Measurements from ENCODE around the gene SGTA. TPM values are rescaled to one million over a fixed set of nuclear protein-coding genes. Genes with fewer than 3 reads are reported as not detected.

The SGTA gene
- total and polyA plus RNA-seq, 2 of the 13 experiments (the other 11 are each of a cell fraction or from before 2014, with no cell fraction given), result 43.9 to 47.4 TPM

GRCh38 chr19:2785244-2785997, 2.3 kb upstream of the SGTA start, which contains the start of gene THOP1 (continued):
- TF ChIP-seq ZBTB21 (CRISPR knock-in tag; IDR thresholded peaks at IDR 0.05) (no peak), ZHX1 (CRISPR knock-in tag; IDR thresholded peaks at IDR 0.05; ENCODE audit: low read depth) (peak; percentile 60; the same call in 1 of the 2 replicates), GABPB1 (CRISPR knock-in tag; IDR thresholded peaks at IDR 0.05) (peak; percentile 72), BRCA1 (CRISPR knock-in tag; IDR thresholded peaks at IDR 0.05) (0 out of 2 replicates have a peak, but pooled peaks have one; percentile 15), KAT8 (CRISPR knock-in tag; IDR thresholded peaks at IDR 0.05) (peak; percentile 27; the same call in 1 of the 2 replicates), GTF3A (CRISPR knock-in tag; conservative IDR thresholded peaks at IDR 0.05) (no peak), ERF (CRISPR knock-in tag; IDR thresholded peaks at IDR 0.05) (peak; percentile 54; the same call in 1 of the 2 replicates), ZNF564 (CRISPR knock-in tag; IDR thresholded peaks at IDR 0.05) (peak; percentile 61; the same call in 1 of the 2 replicates), PHF20 (CRISPR knock-in tag; IDR thresholded peaks at IDR 0.05) (peak; percentile 68), RNF2 (conservative IDR thresholded peaks at IDR 0.05; ENCODE audit: low read depth) (0 out of 2 replicates have a peak, but pooled peaks have one; percentile 47), NPAS2 (CRISPR knock-in tag; IDR thresholded peaks at IDR 0.05; ENCODE audit: borderline replicate concordance) (peak; percentile 19; the same call in 1 of the 2 replicates), MAZ (IDR thresholded peaks at IDR 0.05; ENCODE audit: borderline replicate concordance, low read depth, low read length) (no peak), MAZ (CRISPR knock-in tag; IDR thresholded peaks at IDR 0.05; ENCODE audit: low read depth) (peak; percentile 64), HDAC1 (CRISPR knock-in tag; IDR thresholded peaks at IDR 0.05) (peak; percentile 37; the same call in 1 of the 2 replicates), GATAD1 (CRISPR knock-in tag; IDR thresholded peaks at IDR 0.05) (peak; percentile 82), NFYC (CRISPR knock-in tag; IDR thresholded peaks at IDR 0.05) (peak; percentile 73), TAF1 (CRISPR knock-in tag; IDR thresholded peaks at IDR 0.05) (peak; percentile 60; the same call in 1 of the 2 replicates), PRPF4 (IDR thresholded peaks at IDR 0.05; ENCODE audit: low read depth, low read length, poor library complexity, severe bottlenecking) (no peak), ZNF841 (CRISPR knock-in tag; IDR thresholded peaks at IDR 0.05; ENCODE audit: borderline replicate concordance) (no peak), HOXA5 (CRISPR knock-in tag; IDR thresholded peaks at IDR 0.05) (peak; percentile 45; the same call in 1 of the 2 replicates), AGO1 (IDR thresholded peaks at IDR 0.05; ENCODE audit: low read depth, low read length, poor library complexity, severe bottlenecking) (no peak), ZMYM2 (CRISPR knock-in tag; IDR thresholded peaks at IDR 0.05) (0 out of 2 replicates have a peak, but pooled peaks have one; percentile 9), NFE2L2 (IDR thresholded peaks at IDR 0.05; ENCODE audit: low read length) (no peak), GFI1 (CRISPR knock-in tag; IDR thresholded peaks at IDR 0.05; ENCODE audit: borderline replicate concordance) (peak; percentile 39; the same call in 1 of the 2 replicates), FOSL2 (CRISPR knock-in tag; IDR thresholded peaks at IDR 0.05) (no peak), MEIS2 (CRISPR knock-in tag; IDR thresholded peaks at IDR 0.05) (peak; percentile 27; the same call in 1 of the 2 replicates)
- TF ChIP-seq, protein P1, sequence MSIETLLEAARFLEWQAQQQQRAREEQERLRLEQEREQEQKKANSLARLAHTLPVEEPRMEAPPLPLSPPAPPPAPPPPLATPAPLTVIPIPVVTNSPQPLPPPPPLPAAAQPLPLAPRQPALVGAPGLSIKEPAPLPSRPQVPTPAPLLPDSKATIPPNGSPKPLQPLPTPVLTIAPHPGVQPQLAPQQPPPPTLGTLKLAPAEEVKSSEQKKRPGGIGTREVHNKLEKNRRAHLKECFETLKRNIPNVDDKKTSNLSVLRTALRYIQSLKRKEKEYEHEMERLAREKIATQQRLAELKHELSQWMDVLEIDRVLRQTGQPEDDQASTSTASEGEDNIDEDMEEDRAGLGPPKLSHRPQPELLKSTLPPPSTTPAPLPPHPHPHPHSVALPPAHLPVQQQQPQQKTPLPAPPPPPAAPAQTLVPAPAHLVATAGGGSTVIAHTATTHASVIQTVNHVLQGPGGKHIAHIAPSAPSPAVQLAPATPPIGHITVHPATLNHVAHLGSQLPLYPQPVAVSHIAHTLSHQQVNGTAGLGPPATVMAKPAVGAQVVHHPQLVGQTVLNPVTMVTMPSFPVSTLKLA (IDR thresholded peaks at IDR 0.05), result peak; percentile 84
- TF ChIP-seq, protein P2, sequence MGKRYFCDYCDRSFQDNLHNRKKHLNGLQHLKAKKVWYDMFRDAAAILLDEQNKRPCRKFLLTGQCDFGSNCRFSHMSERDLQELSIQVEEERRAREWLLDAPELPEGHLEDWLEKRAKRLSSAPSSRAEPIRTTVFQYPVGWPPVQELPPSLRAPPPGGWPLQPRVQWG (CRISPR knock-in tag; IDR thresholded peaks at IDR 0.05; ENCODE audit: borderline replicate concordance, low read depth), result no peak

All from HepG2 (cell line).